CD14-positive monocyte (primary cell): Measurements from ENCODE around the gene CACNB2. TPM values are rescaled to one million over a fixed set of nuclear protein-coding genes. Genes with fewer than 3 reads are reported as not detected.

Experiments
- DNase-seq, 3 donors: peaks; one replicate each; pipeline ENCODE4 v3.0.0-alpha.2; 2011 to 2022
- H2AFZ ChIP-seq: 2 replicates; pipeline ENCODE4 v1.6.0; 2012; ENCODE audit warnings: mild to moderate bottlenecking, low read depth, low read length, inconsistent platforms; ENCODE audit not compliant: insufficient read depth, poor library complexity, severe bottlenecking
- H3K27ac ChIP-seq, 2 donors: 1 replicate in 1 of 2; 2 replicates in 1 of 2; pipeline ENCODE4 v1.5.1; 2012 to 2013; ENCODE audit warnings: low read length in 2 of 2, control low read depth in 1 of 2, inconsistent platforms in 1 of 2, low read depth in 1 of 2, mild to moderate bottlenecking in 1 of 2
- H3K27me3 ChIP-seq, 2 donors: one replicate each; pipeline versions ENCODE4 v1.6.0 to v1.6.1; 2011 to 2013; ENCODE audit warnings: low read length in 2 of 2; ENCODE audit not compliant: control insufficient read depth in 2 of 2, insufficient read depth in 2 of 2
- H3K36me3 ChIP-seq, 2 donors: replicated peaks in 1 of 2; 1 replicate in 1 of 2; 2 replicates in 1 of 2; pipeline versions ENCODE4 v1.5.1 to v1.6.1; 2012 to 2013; ENCODE audit warnings: low read length in 2 of 2, control low read depth in 1 of 2, inconsistent platforms in 1 of 2, mild to moderate bottlenecking in 1 of 2; ENCODE audit not compliant: insufficient read depth in 2 of 2, control insufficient read depth in 1 of 2
- H3K4me1 ChIP-seq, 2 donors: 1 replicate in 1 of 2; 2 replicates in 1 of 2; pipeline versions ENCODE4 v1.5.1 to v1.6.1; 2012 to 2013; ENCODE audit warnings: low read length in 2 of 2, control low read depth in 1 of 2, inconsistent platforms in 1 of 2, mild to moderate bottlenecking in 1 of 2, moderate library complexity in 1 of 2; ENCODE audit not compliant: insufficient read depth in 2 of 2, control insufficient read depth in 1 of 2
- H3K4me2 ChIP-seq: replicated peaks from 2 replicates; pipeline ENCODE3; 2012; ENCODE audit warnings: low read length, moderate library complexity, mild to moderate bottlenecking; ENCODE audit not compliant: poor library complexity, severe bottlenecking; ENCODE audit errors: extremely low read depth
- H3K4me3 ChIP-seq, 3 experiments: fragments of 200-600 bp in 1 of 3; sonication (generic) in 1 of 3; replicated peaks in 1 of 3; 1 replicate in 2 of 3; 2 replicates in 1 of 3; pipeline ENCODE4 v1.5.1; 2011 to 2013; ENCODE audit warnings: low read length in 3 of 3, mild to moderate bottlenecking in 3 of 3, control low read depth in 2 of 3, low read depth in 2 of 3, inconsistent platforms in 1 of 3, moderate library complexity in 1 of 3
- H3K79me2 ChIP-seq: 2 replicates; pipeline ENCODE4 v1.6.0; 2012; ENCODE audit warnings: mild to moderate bottlenecking, control low read depth, inconsistent platforms, low read length, moderate library complexity; ENCODE audit not compliant: insufficient read depth
- H3K9ac ChIP-seq: 2 replicates; pipeline ENCODE4 v1.6.0; 2017; ENCODE audit warnings: low read length, mild to moderate bottlenecking; ENCODE audit not compliant: insufficient read depth, poor library complexity, severe bottlenecking
- H3K9me3 ChIP-seq, 2 donors: replicated peaks in 1 of 2; 1 replicate in 1 of 2; 2 replicates in 1 of 2; pipeline versions ENCODE4 v1.5.1 to v1.6.1; 2012 to 2013; ENCODE audit warnings: low read length in 2 of 2, control low read depth in 1 of 2; ENCODE audit not compliant: control insufficient read depth in 1 of 2, insufficient read depth in 1 of 2
- H4K20me1 ChIP-seq: 2 replicates; pipeline ENCODE4 v1.6.0; 2012; ENCODE audit warnings: mild to moderate bottlenecking, low read length, control low read depth, moderate library complexity; ENCODE audit not compliant: insufficient read depth
- H3K27ac Mint-ChIP-seq, 7 donors: one replicate each; pipeline ENCODE4 v1.8.0; 2020; ENCODE audit warnings: mild to moderate bottlenecking in 7 of 7, mixed read lengths in 7 of 7, moderate library complexity in 6 of 7, inconsistent platforms in 2 of 7
- H3K27me3 Mint-ChIP-seq, 3 donors: one replicate each; pipeline ENCODE4 v1.8.0; 2021 to 2022; ENCODE audit warnings: low read depth in 3 of 3, mild to moderate bottlenecking in 3 of 3, mixed read lengths in 3 of 3, moderate library complexity in 3 of 3, inconsistent platforms in 1 of 3
- H3K36me3 Mint-ChIP-seq, 2 donors: one replicate each; pipeline ENCODE4 v1.8.0; 2020; ENCODE audit warnings: mixed read lengths in 2 of 2, inconsistent platforms in 1 of 2, mild to moderate bottlenecking in 1 of 2
- H3K4me1 Mint-ChIP-seq: one replicate; pipeline ENCODE4 v1.8.0; 2020; ENCODE audit warnings: mild to moderate bottlenecking, mixed read lengths
- H3K4me3 Mint-ChIP-seq, 2 donors: one replicate each; pipeline ENCODE4 v1.8.0; 2020; ENCODE audit warnings: mild to moderate bottlenecking in 2 of 2, mixed read lengths in 2 of 2, moderate library complexity in 1 of 2
- H3K9me3 Mint-ChIP-seq, 7 donors: one replicate each; pipeline ENCODE4 v1.8.0; 2020 to 2022; ENCODE audit warnings: mixed read lengths in 7 of 7, mild to moderate bottlenecking in 6 of 7, moderate library complexity in 6 of 7, inconsistent platforms in 2 of 7
- WGBS: methylation state at CpG from one replicate; pipeline ENCODE4 v1.1.5; 2013; ENCODE audit warnings: missing lambda C conversion rate; ENCODE audit not compliant: insufficient coverage; 5-methylcytosine and 5-hydroxymethylcytosine counted together
- intact Hi-C, 2 donors: fragments of 100-400 bp; cut with micrococcal nuclease; formaldehyde crosslinking; loops; one replicate each; pipeline versions ENCODE4 v1.15.0 to v1.15.1; 2023
- polyA plus RNA-seq, 3 donors: library from polyadenylated mRNA; depleted of rRNA in 1 of 3; unstranded in 2 of 3; stranded (reverse) in 1 of 3; fragments of 300-500 nt in 2 of 3; fragments of >200 nt in 1 of 3; fragmentation: Illumina TruSeq in 2 of 3; gene quantifications; 1 replicate in 2 of 3; 2 replicates in 1 of 3; pipeline ENCODE4 v1.2.3, GENCODE V29; 2012 to 2021
- TF ChIP-seq, protein P1 (sequence below): fragments of 200-600 bp; IDR thresholded peaks from one replicate; pipeline ENCODE4 v1.8.0; 2022; ENCODE audit warnings: antibody characterized with exemption, mild to moderate bottlenecking

CACNB2 gene
- polyA plus RNA-seq, 3 donors = 0.05 TPM; not detected in 2

DNA sequence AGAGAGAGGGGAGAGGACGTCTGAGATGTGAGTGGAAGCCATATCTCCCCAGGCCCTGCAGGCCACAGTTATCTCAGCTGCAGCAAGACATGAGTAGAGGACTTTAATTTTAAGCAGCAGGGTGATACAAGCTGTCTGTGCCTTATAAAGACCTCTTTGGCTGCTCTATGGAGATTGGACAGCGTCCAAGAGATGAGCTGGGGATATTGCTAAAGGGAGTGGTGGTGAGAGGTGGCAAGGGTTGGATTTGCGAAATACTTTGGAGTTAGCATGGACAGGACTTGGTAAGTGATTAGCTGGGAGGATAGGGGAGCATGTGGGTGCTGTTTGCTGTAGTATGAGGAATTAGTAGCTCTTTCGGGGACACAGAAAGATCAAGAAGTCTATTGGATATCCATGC, 191.8 kb downstream of the CACNB2 start:
- no peaks in the 10 kb centered on the region for H4K20me1 ChIP-seq
- H3K27ac ChIP-seq = no peak overlapping the region
- H2AFZ ChIP-seq = no peak overlapping the region
- no peaks in the 10 kb centered on the region for H3K36me3 ChIP-seq
- no peak overlapping the region for H3K27ac Mint-ChIP-seq
- intact Hi-C loops = no loop called here
- H3K36me3 Mint-ChIP-seq = no peaks in the 10 kb centered on the region
- H3K79me2 ChIP-seq = no peaks in the 10 kb centered on the region
- peaks cover 0 to 3% (median 0%) of the 10 kb centered on the region in 3 donors for H3K27me3 Mint-ChIP-seq
- no peak overlapping the region for H3K9ac ChIP-seq
- H3K9me3 ChIP-seq = no peaks in the 10 kb centered on the region
- no peak for DNase-seq
- 90% methylated on average over 4 of the region's 4 CpGs for WGBS
- H3K4me3 ChIP-seq = no peak overlapping the region
- TF ChIP-seq, protein P1, sequence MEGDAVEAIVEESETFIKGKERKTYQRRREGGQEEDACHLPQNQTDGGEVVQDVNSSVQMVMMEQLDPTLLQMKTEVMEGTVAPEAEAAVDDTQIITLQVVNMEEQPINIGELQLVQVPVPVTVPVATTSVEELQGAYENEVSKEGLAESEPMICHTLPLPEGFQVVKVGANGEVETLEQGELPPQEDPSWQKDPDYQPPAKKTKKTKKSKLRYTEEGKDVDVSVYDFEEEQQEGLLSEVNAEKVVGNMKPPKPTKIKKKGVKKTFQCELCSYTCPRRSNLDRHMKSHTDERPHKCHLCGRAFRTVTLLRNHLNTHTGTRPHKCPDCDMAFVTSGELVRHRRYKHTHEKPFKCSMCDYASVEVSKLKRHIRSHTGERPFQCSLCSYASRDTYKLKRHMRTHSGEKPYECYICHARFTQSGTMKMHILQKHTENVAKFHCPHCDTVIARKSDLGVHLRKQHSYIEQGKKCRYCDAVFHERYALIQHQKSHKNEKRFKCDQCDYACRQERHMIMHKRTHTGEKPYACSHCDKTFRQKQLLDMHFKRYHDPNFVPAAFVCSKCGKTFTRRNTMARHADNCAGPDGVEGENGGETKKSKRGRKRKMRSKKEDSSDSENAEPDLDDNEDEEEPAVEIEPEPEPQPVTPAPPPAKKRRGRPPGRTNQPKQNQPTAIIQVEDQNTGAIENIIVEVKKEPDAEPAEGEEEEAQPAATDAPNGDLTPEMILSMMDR = no peak
- H3K4me1 Mint-ChIP-seq = peaks cover 8% of the 10 kb centered on the region
- no peak overlapping the region for H3K4me2 ChIP-seq
- no peaks in the 10 kb centered on the region for H3K4me1 ChIP-seq
- H3K4me3 Mint-ChIP-seq = no peak overlapping the region
- H3K9me3 Mint-ChIP-seq = peaks cover 0 to 3% (median 0%) of the 10 kb centered on the region in 7 donors
- H3K27me3 ChIP-seq = no peaks in the 10 kb centered on the region

DNA sequence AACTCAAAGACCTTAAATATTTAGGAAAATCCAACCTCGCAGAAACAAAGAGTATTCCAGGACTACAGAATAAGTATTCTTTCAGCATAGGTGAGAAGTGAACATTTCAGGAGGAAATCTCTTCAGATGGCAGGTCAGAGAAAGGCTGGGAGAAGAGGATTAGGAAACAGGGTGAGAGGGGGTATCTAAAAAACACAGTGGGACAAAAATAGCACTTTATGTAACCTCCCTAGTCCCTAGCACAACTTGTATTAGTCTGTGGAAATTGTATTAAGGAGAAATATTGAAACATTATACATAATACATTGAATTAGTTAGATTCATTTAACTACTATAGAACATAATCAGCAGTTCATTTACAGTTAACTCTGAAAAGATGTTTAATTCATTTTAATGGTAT, 192.3 kb downstream of the CACNB2 start:
- intact Hi-C loops = no loop called here
- TF ChIP-seq, protein P1 = no peak
- no peak overlapping the region for H3K9ac ChIP-seq
- no peak overlapping the region for H3K27ac Mint-ChIP-seq
- no peak overlapping the region for H3K4me3 ChIP-seq
- WGBS = no CpG with 5 or more reads among the region's 1 CpG
- H3K4me3 Mint-ChIP-seq = no peak overlapping the region
- H2AFZ ChIP-seq = no peak overlapping the region
- DNase-seq = no peak
- no peaks in the 10 kb centered on the region for H3K9me3 ChIP-seq
- no peaks in the 10 kb centered on the region for H3K27me3 ChIP-seq
- H3K4me2 ChIP-seq = no peak overlapping the region
- peaks cover 0 to 3% (median 0%) of the 10 kb centered on the region in 7 donors for H3K9me3 Mint-ChIP-seq
- no peaks in the 10 kb centered on the region for H3K36me3 ChIP-seq
- peaks cover 0 to 3% (median 0%) of the 10 kb centered on the region in 3 donors for H3K27me3 Mint-ChIP-seq
- H3K4me1 Mint-ChIP-seq = peaks cover 8% of the 10 kb centered on the region
- no peak overlapping the region for H3K27ac ChIP-seq
- no peaks in the 10 kb centered on the region for H4K20me1 ChIP-seq
- H3K79me2 ChIP-seq = no peaks in the 10 kb centered on the region
- H3K36me3 Mint-ChIP-seq = no peaks in the 10 kb centered on the region
- H3K4me1 ChIP-seq = no peaks in the 10 kb centered on the region
